ENCODE data around the gene MYOM3.

MYOM3 gene

GRCh38 chr1:24096009-24096738 lies 15.8 kb downstream of the MYOM3 start:
- DNase-seq (ENCODE audit: low spot score), result no peak
- no peak for TF ChIP-seq CTCF (IDR thresholded peaks at IDR 0.05; ENCODE audit: extremely low read depth, missing control alignments)

- TF ChIP-seq CTCF (IDR thresholded peaks at IDR 0.05; ENCODE audit: extremely low read depth, missing control alignments), result no peak
- DNase-seq (ENCODE audit: low spot score), result no peak
These were observed 16.6 kb downstream of the MYOM3 start for GRCh38 chr1:24095140-24095859.

GRCh38 chr1:24094554-24094953 lies 17.4 kb downstream of the MYOM3 start:
- DNase-seq (ENCODE audit: low spot score), result no peak
- TF ChIP-seq CTCF (IDR thresholded peaks at IDR 0.05; ENCODE audit: extremely low read depth, missing control alignments), result no peak

- TF ChIP-seq CTCF (IDR thresholded peaks at IDR 0.05; ENCODE audit: extremely low read depth, missing control alignments), result no peak
- no peak for DNase-seq (ENCODE audit: low spot score)
These were observed 18.2 kb downstream of the MYOM3 start for GRCh38 chr1:24093732-24094131.

- TF ChIP-seq CTCF (IDR thresholded peaks at IDR 0.05; ENCODE audit: extremely low read depth, missing control alignments), result no peak
- DNase-seq (ENCODE audit: low spot score), result no peak
These were observed 19.0 kb downstream of the MYOM3 start for GRCh38 chr1:24092979-24093378.

- no peak for DNase-seq (ENCODE audit: low spot score)
- TF ChIP-seq CTCF (IDR thresholded peaks at IDR 0.05; ENCODE audit: extremely low read depth, missing control alignments), result no peak
These were observed 19.9 kb downstream of the MYOM3 start for GRCh38 chr1:24091971-24092482.

GRCh38 chr1:24090736-24091135 lies 21.2 kb downstream of the MYOM3 start:
- no peak for DNase-seq (ENCODE audit: low spot score)
- no peak for TF ChIP-seq CTCF (IDR thresholded peaks at IDR 0.05; ENCODE audit: extremely low read depth, missing control alignments)

All from GM20000 (cell line).